Uterus (tissue), 4 donors: ENCODE data around the gene FADD. TPM values are rescaled to one million over a fixed set of nuclear protein-coding genes. Genes with fewer than 3 reads are reported as not detected.

Source experiments
- DNase-seq, 2 donors: peaks; one replicate each; pipeline ENCODE4 v3.0.0-alpha.2; 2019 to 2020
- H3K27ac ChIP-seq, 2 donors: fragments of 200-600 bp; sonication (generic); 1 replicate in 1 of 2; 2 replicates in 1 of 2; pipeline ENCODE4 v1.5.1; 2016 to 2018
- H3K27me3 ChIP-seq, 2 donors: fragments of 200-600 bp; sonication (generic); one replicate each; pipeline ENCODE4 v1.5.1; 2018 to 2019; ENCODE audit warnings: control low read depth in 1 of 2
- H3K36me3 ChIP-seq, 2 donors: fragments of 200-600 bp; sonication (generic); one replicate each; pipeline ENCODE4 v1.5.1; 2019; ENCODE audit warnings: control low read depth in 1 of 2
- H3K4me1 ChIP-seq, 2 donors: fragments of 200-600 bp; sonication (generic); one replicate each; pipeline ENCODE4 v1.5.1; 2018 to 2019; ENCODE audit warnings: control low read depth in 1 of 2
- H3K4me3 ChIP-seq, 2 donors: fragments of 200-600 bp; sonication (generic); 1 replicate in 1 of 2; 2 replicates in 1 of 2; pipeline ENCODE4 v1.5.1; 2018 to 2019; ENCODE audit warnings: mild to moderate bottlenecking in 1 of 2
- H3K9me3 ChIP-seq, 2 donors: fragments of 200-600 bp; sonication (generic); one replicate each; pipeline ENCODE4 v1.5.1; 2019; ENCODE audit warnings: control low read depth in 1 of 2
- CTCF ChIP-seq, 4 experiments: fragments of 200-600 bp in 2 of 4; fragments of 450-650 bp in 2 of 4; sonication (generic) in 2 of 4; IDR thresholded peaks; one replicate each; pipeline ENCODE4 v1.5.1; 2016 to 2019; ENCODE audit warnings: antibody characterized with exemption in 4 of 4, mild to moderate bottlenecking in 2 of 4, moderate library complexity in 1 of 4
- POLR2A ChIP-seq, 2 donors: fragments of 450-650 bp; IDR thresholded peaks; one replicate each; pipeline ENCODE4 v1.6.1; 2016; ENCODE audit warnings: antibody characterized with exemption in 2 of 2, mild to moderate bottlenecking in 1 of 2, moderate library complexity in 1 of 2
- intact Hi-C: fragments of 100-400 bp; cut with DNase I; formaldehyde crosslinking; loops from one replicate; pipeline ENCODE4 v1.15.1; 2023; ENCODE audit warnings: low total_unique reads
- total RNA-seq, 4 donors: library from RNA; depleted of rRNA in 3 of 4; stranded (reverse); fragments of >200 nt in 3 of 4; gene quantifications; one replicate each; pipeline versions ENCODE4 v1.1.0 to v1.2.4, GENCODE V29; 2014 to 2023
- donor health status: DM: yes; HTN: yes; CAD: no.

Gene FADD
- 10 to 100 TPM; 11.5 to 34.6 (median 19.2) TPM for total RNA-seq

- Histone ChIP-seq H3K9me3 (no peaks in the 10 kb centered on the region), H3K27ac (peak within 1 kb of the TSS; percentile 78 to 87), H3K4me3 (peak within 1 kb of the TSS; percentile 66 to 90), H3K27me3 (no peaks in the 10 kb centered on the region), H3K36me3 (no peaks in the 10 kb centered on the region), H3K4me1 (peaks cover 0 to 18% of the 10 kb centered on the region in 2 donors)
- intact Hi-C loops: no loop called here
- TF ChIP-seq CTCF (IDR thresholded peaks at IDR 0.05): peak in 1 of 4 experiments; percentile 15
- peak; percentile 59 to 76 for TF ChIP-seq POLR2A (IDR thresholded peaks at IDR 0.05)
- peak; percentile 91 to 93 for DNase-seq
Measured at GRCh38 chr11:70202920-70203750, at the start of gene FADD. TSS of gene FADD (plus strand) at chr11:70203296. CDS start at chr11:70203460, 164 bp downstream.

- no peak for DNase-seq
- Histone ChIP-seq H3K9me3 (no peaks in the 10 kb centered on the region), H3K27ac (no peak overlapping the region), H3K36me3 (no peaks in the 10 kb centered on the region), H3K4me3 (no peak overlapping the region), H3K4me1 (no peaks in the 10 kb centered on the region), H3K27me3 (no peaks in the 10 kb centered on the region)
- TF ChIP-seq CTCF (IDR thresholded peaks at IDR 0.05) (no peak), POLR2A (IDR thresholded peaks at IDR 0.05) (no peak)
- intact Hi-C loops: loop anchor here (10.0 kb wide), 1 partner anchor 81 kb away; the partner anchor contains the start of gene ANO1
Measured at GRCh38 chr11:70155386-70155785, 47.7 kb upstream of the FADD start.

- no peak for DNase-seq
- Histone ChIP-seq H3K4me1 (no peaks in the 10 kb centered on the region), H3K4me3 (no peak overlapping the region), H3K27me3 (no peaks in the 10 kb centered on the region), H3K36me3 (no peaks in the 10 kb centered on the region), H3K9me3 (no peaks in the 10 kb centered on the region), H3K27ac (no peak overlapping the region)
- intact Hi-C loops: loop anchor here (10.0 kb wide), 1 partner anchor 82 kb away; the partner anchor contains the start of gene ANO1
- no peak for TF ChIP-seq POLR2A (IDR thresholded peaks at IDR 0.05)
Measured at GRCh38 chr11:70156291-70157037, 46.6 kb upstream of the FADD start.

- H3K27me3 ChIP-seq: no peaks in the 10 kb centered on the region
Measured at GRCh38 chr11:70158201-70158600, 44.9 kb upstream of the FADD start.

More at GRCh38 chr11:70158201-70158600, 44.9 kb upstream of the FADD start:
- no peaks in the 10 kb centered on the region for H3K9me3 ChIP-seq
- H3K4me3 ChIP-seq: no peak overlapping the region
- no peaks in the 10 kb centered on the region for H3K36me3 ChIP-seq
- TF ChIP-seq CTCF (IDR thresholded peaks at IDR 0.05) (peak in 1 of 4 experiments; percentile 16), POLR2A (IDR thresholded peaks at IDR 0.05) (no peak)
- H3K27ac ChIP-seq: no peak overlapping the region
- intact Hi-C loops: loop anchor here (10.0 kb wide), 1 partner anchor 83 kb away; the partner anchor contains the start of gene ANO1
- no peaks in the 10 kb centered on the region for H3K4me1 ChIP-seq
- DNase-seq: peak in 1 of 2 donors; percentile 28
